Osteoblast (primary cell): ENCODE data around the gene LIN28B. TPM values are rescaled to one million over a fixed set of nuclear protein-coding genes. Genes with fewer than 3 reads are reported as not detected.

Experiments
- DNase-seq: peaks from one replicate; pipeline ENCODE4 v3.0.0; 2011; ENCODE audit warnings: low spot score, mixed read lengths; ENCODE audit not compliant: insufficient read length; ENCODE audit errors: missing footprints
- H2AFZ ChIP-seq: 2 replicates; pipeline ENCODE4 v1.6.0; 2011; ENCODE audit warnings: mild to moderate bottlenecking, low read length
- H3K27ac ChIP-seq: 2 replicates; pipeline ENCODE4 v1.5.1; 2011; ENCODE audit warnings: mild to moderate bottlenecking, low read depth, low read length, moderate library complexity
- H3K27me3 ChIP-seq: 2 replicates; pipeline ENCODE4 v1.6.0; 2012; ENCODE audit warnings: mild to moderate bottlenecking, control low read depth, inconsistent platforms, low read length, moderate library complexity; ENCODE audit not compliant: insufficient read depth
- H3K36me3 ChIP-seq: 2 replicates; pipeline ENCODE4 v1.5.1; 2011; ENCODE audit warnings: mild to moderate bottlenecking, low read length, control low read depth, moderate library complexity; ENCODE audit not compliant: insufficient read depth
- H3K4me1 ChIP-seq: 2 replicates; pipeline ENCODE4 v1.5.1; 2011; ENCODE audit warnings: mild to moderate bottlenecking, low read length, control low read depth, moderate library complexity; ENCODE audit not compliant: insufficient read depth
- H3K4me2 ChIP-seq: 2 replicates; pipeline ENCODE4 v1.6.0; 2011; ENCODE audit warnings: mild to moderate bottlenecking, low read length; ENCODE audit not compliant: insufficient read depth
- H3K4me3 ChIP-seq: fragments of 200-600 bp; sonication (generic); 3 replicates; pipeline ENCODE4 v1.5.1; 2012; ENCODE audit warnings: mild to moderate bottlenecking, low read length, inconsistent platforms; ENCODE audit not compliant: insufficient read depth
- H3K79me2 ChIP-seq: 2 replicates; pipeline ENCODE4 v1.6.0; 2012; ENCODE audit warnings: mild to moderate bottlenecking, low read length, control low read depth, inconsistent platforms; ENCODE audit not compliant: insufficient read depth
- H3K9me3 ChIP-seq: 2 replicates; pipeline ENCODE4 v1.5.1; 2011; ENCODE audit warnings: low read depth, low read length, control low read depth
- H4K20me1 ChIP-seq: 2 replicates; pipeline ENCODE4 v1.6.0; 2012; ENCODE audit warnings: mild to moderate bottlenecking, low read length, control low read depth; ENCODE audit not compliant: insufficient read depth
- total RNA-seq: library from RNA; depleted of rRNA; stranded (reverse); fragments of >200 nt; gene quantifications from 2 replicates; pipeline ENCODE4 v1.2.3, GENCODE V29; 2012
- TF ChIP-seq, protein P1 (sequence below): IDR thresholded peaks from 2 replicates; pipeline ENCODE4 v1.5.1; 2011; ENCODE audit warnings: mild to moderate bottlenecking, low read depth, low read length, moderate library complexity; ENCODE audit errors: extremely low read depth

LIN28B gene
- total RNA-seq, 1 donor = not detected

- Histone ChIP-seq H3K79me2 (no peaks in the 10 kb centered on the region), H3K4me3 (no peak overlapping the region), H3K4me2 (no peak overlapping the region), H2AFZ (no peak overlapping the region), H3K4me1 (no peaks in the 10 kb centered on the region), H3K27me3 (peaks cover 33% of the 10 kb centered on the region), H3K9me3 (no peaks in the 10 kb centered on the region), H4K20me1 (no peaks in the 10 kb centered on the region), H3K36me3 (no peaks in the 10 kb centered on the region), H3K27ac (no peak overlapping the region)
- TF ChIP-seq, protein P1, sequence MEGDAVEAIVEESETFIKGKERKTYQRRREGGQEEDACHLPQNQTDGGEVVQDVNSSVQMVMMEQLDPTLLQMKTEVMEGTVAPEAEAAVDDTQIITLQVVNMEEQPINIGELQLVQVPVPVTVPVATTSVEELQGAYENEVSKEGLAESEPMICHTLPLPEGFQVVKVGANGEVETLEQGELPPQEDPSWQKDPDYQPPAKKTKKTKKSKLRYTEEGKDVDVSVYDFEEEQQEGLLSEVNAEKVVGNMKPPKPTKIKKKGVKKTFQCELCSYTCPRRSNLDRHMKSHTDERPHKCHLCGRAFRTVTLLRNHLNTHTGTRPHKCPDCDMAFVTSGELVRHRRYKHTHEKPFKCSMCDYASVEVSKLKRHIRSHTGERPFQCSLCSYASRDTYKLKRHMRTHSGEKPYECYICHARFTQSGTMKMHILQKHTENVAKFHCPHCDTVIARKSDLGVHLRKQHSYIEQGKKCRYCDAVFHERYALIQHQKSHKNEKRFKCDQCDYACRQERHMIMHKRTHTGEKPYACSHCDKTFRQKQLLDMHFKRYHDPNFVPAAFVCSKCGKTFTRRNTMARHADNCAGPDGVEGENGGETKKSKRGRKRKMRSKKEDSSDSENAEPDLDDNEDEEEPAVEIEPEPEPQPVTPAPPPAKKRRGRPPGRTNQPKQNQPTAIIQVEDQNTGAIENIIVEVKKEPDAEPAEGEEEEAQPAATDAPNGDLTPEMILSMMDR = no peak
- DNase-seq = no peak
These were observed 110.4 kb downstream of the LIN28B start for GRCh38 chr6:105067329-105067728.

DNA sequence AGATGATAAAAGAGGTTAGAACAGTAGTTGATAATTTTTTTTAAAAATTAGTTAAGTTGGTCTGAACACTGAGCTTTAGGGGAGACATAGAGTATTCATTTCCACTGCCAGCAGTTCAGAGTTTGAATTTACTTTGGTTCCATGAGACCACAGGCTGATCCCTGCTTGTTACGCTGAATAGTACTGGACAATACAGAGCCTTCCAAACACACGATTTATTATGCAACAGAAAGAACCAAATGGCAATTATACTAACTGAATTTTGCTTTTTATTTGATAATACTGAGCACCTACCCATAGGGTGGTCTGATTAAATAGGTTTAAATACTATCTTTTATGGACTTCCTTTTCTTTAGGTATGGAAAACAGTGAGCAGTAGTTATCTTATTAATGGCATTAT lies 111.5 kb downstream of the LIN28B start:
- Histone ChIP-seq H3K4me3 (no peak overlapping the region), H3K9me3 (no peaks in the 10 kb centered on the region), H3K36me3 (no peaks in the 10 kb centered on the region), H3K4me2 (no peak overlapping the region), H2AFZ (no peak overlapping the region), H4K20me1 (no peaks in the 10 kb centered on the region), H3K27me3 (peaks cover 33% of the 10 kb centered on the region), H3K4me1 (no peaks in the 10 kb centered on the region), H3K79me2 (no peaks in the 10 kb centered on the region), H3K27ac (no peak overlapping the region)
- TF ChIP-seq, protein P1 = no peak
- no peak for DNase-seq

DNA sequence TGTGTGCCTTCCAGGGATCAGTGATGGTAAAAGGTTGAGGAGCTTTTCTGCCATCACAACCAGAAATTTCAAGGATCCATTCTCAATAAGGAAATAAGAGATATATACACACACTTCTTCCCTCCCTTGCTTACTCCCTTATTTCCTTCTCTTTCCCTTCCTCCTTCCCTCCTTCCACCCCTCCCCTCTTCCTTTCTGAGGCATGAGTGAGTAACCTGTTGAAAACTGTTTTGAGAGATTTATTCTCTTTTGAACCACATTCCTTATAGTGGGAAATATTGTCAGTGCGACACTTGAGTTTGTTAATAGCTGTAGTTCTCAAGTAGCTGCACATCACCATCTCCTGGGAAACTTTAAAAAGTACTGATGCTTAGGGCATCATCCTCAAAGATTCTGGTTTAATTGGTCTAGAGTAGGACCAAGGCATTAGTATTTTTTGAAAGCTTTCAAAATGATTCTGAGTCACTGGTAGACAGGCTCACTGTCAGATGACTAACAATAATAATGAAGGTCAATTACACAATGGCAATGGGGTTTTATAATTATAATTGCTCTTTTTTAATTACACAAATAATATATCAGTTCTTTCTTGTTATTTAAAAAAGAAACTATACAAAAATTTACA lies 113.0 kb downstream of the LIN28B start:
- Histone ChIP-seq H3K36me3 (no peaks in the 10 kb centered on the region), H3K4me1 (no peaks in the 10 kb centered on the region), H3K27ac (no peak overlapping the region), H4K20me1 (no peaks in the 10 kb centered on the region), H3K79me2 (no peaks in the 10 kb centered on the region), H3K9me3 (no peaks in the 10 kb centered on the region), H3K27me3 (peaks cover 27% of the 10 kb centered on the region), H2AFZ (no peak overlapping the region), H3K4me3 (no peak overlapping the region), H3K4me2 (no peak overlapping the region)
- no peak for DNase-seq
- TF ChIP-seq, protein P1 = no peak

GRCh38 chr6:105072798-105073199 lies 115.9 kb downstream of the LIN28B start:
- Histone ChIP-seq H3K9me3 (no peaks in the 10 kb centered on the region), H3K4me2 (no peak overlapping the region), H4K20me1 (no peaks in the 10 kb centered on the region), H3K36me3 (no peaks in the 10 kb centered on the region), H3K4me1 (peaks cover 3% of the 10 kb centered on the region), H3K4me3 (no peak overlapping the region), H3K79me2 (no peaks in the 10 kb centered on the region), H2AFZ (no peak overlapping the region), H3K27me3 (peaks cover 8% of the 10 kb centered on the region), H3K27ac (no peak overlapping the region)
- TF ChIP-seq, protein P1 = no peak
- no peak for DNase-seq
